HEK293 (cell line): Measurements from ENCODE around the gene SIL1.

ENCODE experiments used
- SETDB1 ChIP-seq: IDR thresholded peaks from one replicate; pipeline ENCODE4 v1.6.1; 2017; ENCODE audit warnings: mild to moderate bottlenecking, low read length, moderate library complexity, mixed read lengths; ENCODE audit not compliant: insufficient read length
- ZBTB17 ChIP-seq: fragments of 450-650 bp; formaldehyde crosslinking; IDR thresholded peaks from 2 replicates; pipeline ENCODE4 v1.5.1; 2016; ENCODE audit warnings: missing biosample characterization, missing genetic modification characterization
- ZNF18 ChIP-seq: fragments of 450-650 bp; formaldehyde crosslinking; IDR thresholded peaks from 2 replicates; pipeline ENCODE4 v1.5.1; 2016; ENCODE audit warnings: missing biosample characterization, missing genetic modification characterization
- ZNF280D ChIP-seq: fragments of 450-650 bp; formaldehyde crosslinking; IDR thresholded peaks from 2 replicates; pipeline ENCODE4 v1.5.1; 2016; ENCODE audit warnings: missing biosample characterization, missing genetic modification characterization
- ZNF311 ChIP-seq: fragments of 450-650 bp; formaldehyde crosslinking; IDR thresholded peaks from 2 replicates; pipeline ENCODE4 v1.5.1; 2017; ENCODE audit warnings: missing biosample characterization, missing genetic modification characterization, borderline replicate concordance
- ZNF362 ChIP-seq: fragments of 450-650 bp; formaldehyde crosslinking; IDR thresholded peaks from 2 replicates; pipeline ENCODE4 v1.5.1; 2016; ENCODE audit warnings: missing biosample characterization, missing genetic modification characterization

- TF ChIP-seq ZNF18 (tag by site-specific recombination) (no peak), ZNF362 (tag by site-specific recombination) (no peak), ZBTB17 (tag by site-specific recombination) (no peak), ZNF280D (no peak), SETDB1 (no peak), ZNF311 (tag by site-specific recombination) (no peak)
Observed at GRCh38 chr5:138943599-138944173, 254.5 kb downstream of the SIL1 start.
